GM18502 (cell line): ENCODE measurements around the gene TNFRSF25.
"Not testable (repeated sequence)": the region's sequence is repeated elsewhere in the genome, so short reads cannot be mapped to it uniquely, and the experiment has no call there.

Experiments used
- ATAC-seq: cut with Tn5 transposase; IDR thresholded peaks from one replicate; pipeline ENCODE4 v1.9.1; 2021; ENCODE audit warnings: mild to moderate bottlenecking; ENCODE audit not compliant: unreplicated experiment, poor library complexity

TNFRSF25 gene

DNA sequence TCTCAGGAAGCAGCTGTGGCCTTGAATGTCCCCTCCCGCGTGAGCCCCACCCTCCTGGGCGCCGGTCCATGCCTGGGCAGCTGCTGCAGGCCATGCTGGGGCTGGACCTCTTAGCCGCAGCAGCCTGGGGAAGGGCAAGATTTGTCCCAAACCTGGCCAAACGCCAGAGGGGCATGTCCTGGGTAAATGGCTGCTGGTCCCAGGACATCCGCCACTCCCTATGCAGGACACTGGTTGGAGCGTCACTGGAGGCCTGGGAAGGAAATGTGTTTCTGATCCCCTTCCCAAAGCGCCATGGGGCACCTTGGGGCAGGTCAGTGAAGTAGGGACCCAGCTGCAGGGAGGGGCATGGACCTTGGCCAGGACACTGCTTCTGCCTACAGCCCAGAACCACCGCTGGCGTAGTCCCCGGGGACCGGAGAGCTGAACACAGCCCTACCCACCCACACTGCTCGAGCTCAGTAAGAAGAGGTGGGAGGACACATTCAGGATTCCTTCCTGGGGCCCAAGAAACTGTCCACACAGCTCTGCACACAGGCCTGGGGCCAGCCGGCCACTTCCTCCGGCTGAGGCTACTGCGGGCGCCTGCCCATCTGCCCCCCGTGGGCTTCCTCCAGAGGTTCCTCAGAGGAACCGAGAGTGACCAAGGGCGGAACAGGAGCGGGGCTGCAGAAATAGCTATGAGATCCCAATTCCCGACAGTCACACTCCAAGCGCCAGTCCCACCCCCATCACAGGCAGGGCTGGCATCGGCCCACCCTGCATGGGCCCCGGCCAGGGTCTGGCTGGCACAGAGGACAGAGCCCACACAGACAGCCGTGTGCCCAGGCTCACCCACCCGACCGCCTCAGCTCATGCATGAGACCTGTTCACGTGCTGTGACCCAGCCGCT is 36.3 kb upstream of the TNFRSF25 start:
- no peak for ATAC-seq

DNA sequence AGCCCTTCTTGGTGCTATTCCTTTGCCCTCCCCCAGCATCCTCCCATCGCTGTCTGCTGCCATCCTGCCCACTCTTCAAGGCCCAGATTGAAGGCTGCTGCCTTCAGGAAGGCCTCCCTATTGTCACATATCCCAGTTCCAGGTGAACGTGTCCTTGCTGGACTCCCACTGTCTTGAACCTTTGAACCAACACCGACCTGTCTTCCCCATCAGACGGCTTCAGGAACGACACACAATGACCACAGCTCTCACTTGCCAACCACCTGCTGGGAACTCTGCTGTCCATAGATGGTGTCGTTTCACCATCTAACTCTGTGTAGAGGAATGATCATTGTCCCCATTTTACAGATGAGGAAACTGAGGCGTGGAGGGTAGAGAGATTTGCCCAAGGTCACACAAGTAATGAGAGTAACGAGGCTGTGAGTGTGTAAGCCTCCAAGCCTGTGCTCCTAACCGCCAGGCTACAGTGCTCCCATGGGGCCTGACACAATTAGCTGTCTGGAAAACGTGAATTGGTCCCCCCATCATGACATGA is 35.4 kb upstream of the TNFRSF25 start:
- ATAC-seq = no peak

- ATAC-seq = no peak
These were observed 34.7 kb upstream of the TNFRSF25 start for GRCh38 chr1:6500544-6501278.

DNA sequence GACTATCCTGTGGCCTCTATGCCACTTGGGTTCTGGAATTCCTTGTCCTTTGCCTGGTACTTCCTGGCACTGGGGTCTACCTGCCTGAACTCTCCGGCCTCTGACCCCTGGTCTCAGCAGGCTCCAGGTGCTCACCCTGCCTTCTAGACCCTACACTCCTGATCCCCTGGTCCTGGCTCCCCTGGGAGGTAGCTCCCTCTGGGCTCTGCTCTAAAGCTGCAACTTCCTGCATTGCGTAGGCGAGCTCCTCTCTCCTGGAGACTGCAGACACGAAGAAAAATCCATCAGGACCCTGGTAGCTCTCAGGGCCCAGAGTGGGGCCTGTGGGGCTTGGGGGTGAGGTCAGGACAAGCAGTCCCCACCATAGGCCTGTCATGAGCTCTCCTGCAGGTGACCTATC is 33.3 kb upstream of the TNFRSF25 start:
- no peak for ATAC-seq

DNA sequence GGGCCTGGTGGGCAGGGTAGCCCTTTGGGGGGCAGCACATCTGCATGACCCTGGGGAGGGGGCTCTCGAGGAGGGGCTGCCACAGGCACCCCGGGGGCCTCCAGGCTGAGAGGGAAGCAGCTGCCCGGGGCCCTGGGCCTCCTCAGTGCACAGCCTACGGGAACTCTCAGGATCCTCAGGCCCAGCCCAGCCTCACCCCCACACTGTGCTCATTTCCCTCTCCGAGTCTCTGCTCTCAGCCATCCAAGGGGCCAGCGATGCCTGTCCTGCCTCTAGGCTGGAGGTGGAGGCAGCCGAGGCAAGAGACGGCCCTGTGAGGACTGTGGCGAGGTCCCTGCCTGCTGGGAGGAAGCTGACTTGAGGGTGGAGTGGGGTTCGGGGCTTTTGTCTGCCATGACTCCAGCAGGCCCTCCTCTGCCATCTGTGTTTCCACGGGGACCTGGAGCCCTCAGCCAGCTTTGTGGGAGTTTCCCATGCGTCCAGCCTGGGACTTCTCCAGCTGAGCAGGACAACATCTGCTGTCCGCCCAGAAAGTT is 32.7 kb upstream of the TNFRSF25 start:
- ATAC-seq = no peak

DNA sequence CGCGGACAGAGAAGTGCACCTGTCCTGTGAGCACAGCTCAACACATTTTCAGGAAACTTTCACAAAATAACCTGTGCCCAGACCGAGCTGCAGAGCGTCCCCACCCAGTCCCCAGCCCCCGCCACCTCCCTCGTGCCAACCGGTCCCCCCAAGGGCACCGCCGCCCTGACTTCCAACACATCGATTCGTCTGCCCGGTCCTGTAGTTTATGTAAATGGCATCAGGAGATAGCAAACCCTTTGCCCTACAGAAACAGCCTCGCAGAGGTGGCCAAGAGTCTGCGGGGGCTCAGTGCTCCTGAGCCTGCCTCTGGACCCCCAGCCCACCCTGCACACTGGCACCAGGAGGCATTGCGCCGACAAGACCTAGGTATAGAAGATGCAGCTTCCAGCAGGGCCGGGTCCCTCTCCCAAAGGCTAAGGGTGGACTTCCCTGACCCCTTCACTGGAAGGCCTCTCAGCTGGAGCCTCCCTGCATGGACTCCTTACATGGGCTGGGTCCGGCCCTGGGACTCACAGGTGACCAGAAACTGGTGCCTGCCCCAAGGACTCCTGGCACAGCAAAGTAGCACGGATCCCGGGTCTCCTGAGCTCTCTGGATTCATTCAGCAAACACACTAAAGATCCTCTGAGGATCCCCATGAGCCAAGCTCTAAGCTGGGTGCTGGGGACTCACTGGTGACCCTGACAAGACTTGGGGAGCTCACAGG is 32.0 kb upstream of the TNFRSF25 start:
- no peak for ATAC-seq

DNA sequence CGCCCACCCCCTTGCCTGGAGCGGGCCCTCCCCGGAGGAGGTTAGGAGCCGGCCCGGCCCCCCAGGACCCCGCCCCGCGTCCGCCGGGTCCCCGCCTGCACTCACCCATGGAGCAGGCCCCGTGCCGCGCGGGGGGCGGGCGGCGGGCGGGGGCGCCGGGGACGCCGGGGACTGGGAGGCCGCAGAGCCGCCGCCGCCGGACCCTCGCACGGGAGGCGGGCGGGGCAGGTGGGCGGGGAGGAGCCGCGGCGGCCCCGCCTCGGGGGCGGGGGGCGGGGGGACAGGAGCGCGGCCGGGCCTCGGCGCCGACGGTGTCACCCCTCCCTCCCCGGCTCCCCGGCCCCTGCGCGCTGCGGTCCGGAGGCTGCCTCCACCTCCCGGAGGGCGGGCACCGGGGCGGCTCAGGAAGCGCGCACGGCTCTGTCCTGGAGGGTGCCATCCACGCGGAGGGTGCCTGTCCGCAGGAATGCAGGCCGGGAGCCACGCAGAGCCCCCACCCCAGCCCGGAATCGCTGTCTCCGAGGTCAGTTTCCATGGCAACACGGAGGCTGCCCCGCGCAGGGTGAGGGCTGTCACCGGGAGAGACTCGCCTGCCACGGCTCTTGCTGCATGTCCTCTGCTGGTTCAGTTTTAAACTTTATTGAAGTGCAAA is 31.4 kb upstream of the TNFRSF25 start:
- no peak for ATAC-seq

GRCh38 chr1:6496890-6497214 is 30.9 kb upstream of the TNFRSF25 start:
- ATAC-seq = no peak

DNA sequence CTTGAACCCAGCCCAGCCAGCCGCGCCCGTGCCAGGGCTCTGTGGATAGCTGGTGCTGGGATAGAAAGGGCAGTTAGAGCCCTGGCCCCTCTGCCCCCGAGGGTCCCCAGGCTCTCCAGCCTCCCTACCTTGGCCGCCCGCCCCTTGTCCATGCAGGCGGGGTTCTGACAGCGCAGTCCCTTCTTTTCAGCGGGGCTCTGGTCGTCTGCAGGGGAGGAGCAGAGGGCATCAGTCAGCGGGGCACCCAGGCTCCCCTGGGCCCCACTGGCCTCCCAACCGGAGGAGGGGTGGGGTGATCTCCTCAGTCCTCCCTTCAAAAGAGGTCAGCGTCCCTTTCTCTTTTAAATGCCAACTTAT is 30.4 kb upstream of the TNFRSF25 start:
- no peak for ATAC-seq

- no peak for ATAC-seq
These were observed 29.8 kb upstream of the TNFRSF25 start for GRCh38 chr1:6495540-6496364.

GRCh38 chr1:6495041-6495441 is 29.1 kb upstream of the TNFRSF25 start:
- no peak for ATAC-seq

DNA sequence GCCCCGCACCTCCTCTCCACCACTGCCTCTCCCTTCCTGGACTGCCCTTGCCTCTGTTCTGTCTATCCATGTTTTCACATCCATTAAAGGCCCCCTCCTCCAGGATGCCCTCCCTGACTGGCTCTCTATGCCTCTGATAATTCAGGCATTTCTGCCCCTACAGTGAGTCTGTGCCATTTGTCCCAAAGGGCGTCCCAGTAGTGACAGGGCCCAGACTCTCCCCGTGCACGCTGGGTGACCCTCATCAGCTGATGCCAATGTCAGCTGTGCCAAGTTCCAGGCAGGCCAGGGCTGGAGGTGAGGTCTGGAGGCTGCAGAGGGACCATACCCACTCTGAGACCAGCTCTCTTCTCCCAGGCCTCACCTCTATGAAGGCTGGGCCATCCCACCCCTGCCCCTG is 28.7 kb upstream of the TNFRSF25 start:
- ATAC-seq = no peak

DNA sequence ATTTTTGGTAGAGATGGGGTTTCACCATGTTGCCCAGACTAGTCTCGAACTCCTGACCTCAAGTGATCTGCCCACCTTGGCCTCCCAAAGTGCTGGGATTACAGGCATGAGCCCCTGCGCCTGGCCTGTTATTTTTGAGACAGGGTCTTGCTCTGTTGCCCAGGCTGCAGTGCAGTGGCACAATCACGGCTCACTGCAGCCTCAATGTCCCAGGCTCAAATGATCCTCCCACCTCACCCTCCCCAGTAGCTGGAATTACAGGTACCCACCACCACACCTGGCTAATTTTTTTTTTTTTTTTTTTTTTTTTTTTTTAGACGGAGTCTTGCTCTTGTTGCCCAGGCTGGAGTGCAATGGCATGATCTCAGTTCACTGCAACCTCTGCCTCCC is 27.9 kb upstream of the TNFRSF25 start:
- not testable (repeated sequence) for ATAC-seq

DNA sequence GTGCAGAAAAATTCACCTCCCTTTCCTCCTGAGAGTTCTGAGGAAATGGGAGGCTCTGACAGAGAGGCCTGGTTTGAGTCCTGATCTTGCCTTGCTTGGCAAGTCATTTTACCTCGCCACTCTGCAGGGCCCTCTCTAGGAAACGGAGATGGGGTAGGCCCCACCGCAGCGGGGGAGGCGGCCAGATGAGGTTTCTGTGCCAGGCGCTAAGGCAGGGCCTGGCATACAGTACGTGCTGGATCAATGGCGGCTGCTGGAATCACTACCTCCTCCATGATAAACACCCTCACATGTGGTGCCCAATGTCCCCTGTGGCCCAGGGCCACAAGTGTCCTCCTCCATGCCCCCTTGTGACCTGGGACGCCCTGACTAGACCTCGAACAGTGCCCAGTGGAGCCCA is 26.0 kb upstream of the TNFRSF25 start:
- ATAC-seq = no peak

- no peak for ATAC-seq
These were observed 25.5 kb upstream of the TNFRSF25 start, which contains the start of gene PLEKHG5 for GRCh38 chr1:6491480-6491962. PLEKHG5 (minus strand) TSS chr1:6491667; CDS start chr1:6477571, 14,096 bp downstream.

GRCh38 chr1:6491081-6491449 is 25.1 kb upstream of the TNFRSF25 start:
- ATAC-seq = no peak

DNA sequence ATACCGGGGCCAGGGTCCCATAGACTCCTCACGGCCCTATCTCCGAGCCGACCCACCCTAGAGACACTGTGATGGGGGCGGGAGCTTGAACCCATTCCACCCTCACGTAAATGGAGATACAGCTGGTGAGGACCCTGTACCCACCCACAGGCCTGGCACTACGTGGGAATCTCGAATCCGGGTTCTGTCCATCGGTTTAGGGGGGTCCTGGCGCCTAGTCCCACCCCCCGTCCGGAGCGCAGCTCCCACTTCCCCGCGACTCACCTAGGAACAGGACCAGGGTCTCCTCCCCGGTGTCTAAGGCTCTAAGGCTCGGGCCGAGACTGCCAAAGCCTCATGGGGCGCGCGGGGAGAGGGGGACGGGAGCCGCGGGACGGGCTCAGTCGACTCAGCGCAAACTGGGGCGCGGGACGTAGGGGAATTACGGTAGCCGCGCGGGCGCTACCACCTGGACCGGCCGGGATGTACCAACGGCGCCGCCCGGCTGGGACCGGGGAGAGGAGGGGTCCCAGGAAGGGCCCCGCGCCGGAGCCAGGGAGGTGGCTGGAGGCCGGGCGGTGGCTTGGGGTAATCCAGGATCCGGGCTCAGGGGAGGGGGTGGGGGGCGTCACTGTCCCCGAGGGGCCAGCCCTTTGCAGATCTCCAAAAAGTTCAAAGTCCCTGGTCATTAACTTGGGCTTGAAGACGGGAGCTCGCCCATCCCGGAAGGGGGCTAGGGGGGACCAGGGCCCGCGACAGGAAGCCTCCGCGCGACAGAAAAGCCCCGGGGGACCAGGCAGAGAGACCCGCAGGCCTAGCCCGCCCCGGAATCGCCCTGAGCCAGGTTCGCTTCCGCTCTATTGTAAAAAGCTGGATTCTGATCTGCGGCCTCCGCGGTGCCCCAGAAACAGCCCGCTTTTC is 24.5 kb upstream of the TNFRSF25 start:
- ATAC-seq = peak; percentile 56

DNA sequence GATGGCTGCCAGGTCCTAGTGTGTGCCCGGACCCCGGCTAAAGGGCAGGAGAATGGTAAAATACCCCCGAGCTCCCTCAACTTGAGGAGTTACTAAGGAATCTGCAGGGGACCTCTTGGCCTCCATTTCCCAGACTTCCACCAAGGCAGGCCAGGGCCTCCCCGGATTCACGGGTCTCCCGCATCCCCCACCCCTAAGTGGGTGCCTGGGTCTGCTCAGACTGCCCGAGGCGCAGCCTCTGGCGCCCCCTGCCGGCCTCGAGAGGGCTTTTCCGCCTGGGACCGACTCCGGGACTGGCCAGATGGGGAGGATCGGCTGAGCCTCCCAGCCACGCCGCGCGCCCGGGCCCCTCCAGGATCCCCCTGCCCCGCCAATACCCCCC is 23.8 kb upstream of the TNFRSF25 start:
- ATAC-seq = peak; percentile 59
